Endothelial cell (in vitro differentiated cells): Measurements from ENCODE around the gene PUDP. TPM values are rescaled to one million over a fixed set of nuclear protein-coding genes. Genes with fewer than 3 reads are reported as not detected.

Source experiments
- DNase-seq: peaks from one replicate; pipeline ENCODE4 v3.0.0; 2021; ENCODE audit warnings: low spot score
- H3K27ac Mint-ChIP-seq: one replicate; pipeline ENCODE4 v1.8.0; 2021; ENCODE audit warnings: mixed read lengths, inconsistent platforms; ENCODE audit not compliant: unreplicated experiment
- H3K27me3 Mint-ChIP-seq: one replicate; pipeline ENCODE4 v1.8.0; 2021; ENCODE audit warnings: mild to moderate bottlenecking, moderate library complexity, mixed read lengths, inconsistent platforms; ENCODE audit not compliant: unreplicated experiment
- H3K36me3 Mint-ChIP-seq: one replicate; pipeline ENCODE4 v1.8.0; 2021; ENCODE audit warnings: mild to moderate bottlenecking, low read depth, mixed read lengths, inconsistent platforms; ENCODE audit not compliant: unreplicated experiment
- H3K4me1 Mint-ChIP-seq: one replicate; pipeline ENCODE4 v1.8.0; 2021; ENCODE audit warnings: mild to moderate bottlenecking, mixed read lengths, inconsistent platforms; ENCODE audit not compliant: unreplicated experiment
- H3K4me3 Mint-ChIP-seq: one replicate; pipeline ENCODE4 v1.8.0; 2021; ENCODE audit warnings: mild to moderate bottlenecking, mixed read lengths, inconsistent platforms; ENCODE audit not compliant: unreplicated experiment
- H3K9me3 Mint-ChIP-seq: one replicate; pipeline ENCODE4 v1.8.0; 2021; ENCODE audit warnings: mixed read lengths, inconsistent platforms; ENCODE audit not compliant: unreplicated experiment
- CTCF ChIP-seq: fragments of 200-600 bp; sonication (generic); IDR thresholded peaks from one replicate; pipeline ENCODE4 v1.5.0; 2021; ENCODE audit warnings: antibody characterized with exemption; ENCODE audit not compliant: unreplicated experiment
- total RNA-seq: library from RNA; stranded (reverse); fragmentation: NEBNext Ultra II Directional; extraction: Animal tissue kit (Norgen Biotek cat#: 25700); gene quantifications from one replicate; pipeline ENCODE4 v1.2.1, GENCODE V29; 2021; ENCODE audit not compliant: unreplicated experiment

Gene PUDP
- total RNA-seq, 1 donor from 2014 or later: 45.0 TPM

GRCh38 chrX:7132335-7133049 lies 15.5 kb downstream of the PUDP start:
- peaks cover 4% of the 10 kb centered on the region for H3K36me3 Mint-ChIP-seq
- H3K4me3 Mint-ChIP-seq: peak overlapping the region; percentile 25
- peaks cover 31% of the 10 kb centered on the region for H3K4me1 Mint-ChIP-seq
- peaks cover 2% of the 10 kb centered on the region for H3K27me3 Mint-ChIP-seq
- H3K27ac Mint-ChIP-seq: peak overlapping the region; percentile 96
- H3K9me3 Mint-ChIP-seq: no peaks in the 10 kb centered on the region
- peak; percentile 33 for DNase-seq
- no peak for TF ChIP-seq CTCF

GRCh38 chrX:7131621-7132020 lies 16.3 kb downstream of the PUDP start:
- no peak for DNase-seq
- Mint-ChIP-seq H3K4me1 (peaks cover 31% of the 10 kb centered on the region), H3K27me3 (peaks cover 2% of the 10 kb centered on the region), H3K9me3 (no peaks in the 10 kb centered on the region), H3K4me3 (no peak overlapping the region), H3K36me3 (peaks cover 4% of the 10 kb centered on the region), H3K27ac (peak overlapping the region; percentile 96)
- TF ChIP-seq CTCF: no peak

- Mint-ChIP-seq H3K27me3 (peaks cover 2% of the 10 kb centered on the region), H3K4me1 (peaks cover 16% of the 10 kb centered on the region), H3K36me3 (peaks cover 4% of the 10 kb centered on the region), H3K27ac (no peak overlapping the region), H3K9me3 (no peaks in the 10 kb centered on the region), H3K4me3 (no peak overlapping the region)
- no peak for DNase-seq
- TF ChIP-seq CTCF: no peak
These were observed 20.9 kb downstream of the PUDP start for GRCh38 chrX:7127056-7127455.

- H3K4me1 Mint-ChIP-seq: peaks cover 43% of the 10 kb centered on the region
- no peaks in the 10 kb centered on the region for H3K9me3 Mint-ChIP-seq
- TF ChIP-seq CTCF: no peak
These were observed 27.1 kb downstream of the PUDP start for GRCh38 chrX:7120878-7121219.

More at GRCh38 chrX:7120878-7121219, 27.1 kb downstream of the PUDP start:
- H3K27ac Mint-ChIP-seq: no peak overlapping the region
- no peak overlapping the region for H3K4me3 Mint-ChIP-seq
- H3K27me3 Mint-ChIP-seq: no peaks in the 10 kb centered on the region
- no peak for DNase-seq
- peaks cover 4% of the 10 kb centered on the region for H3K36me3 Mint-ChIP-seq
